Fibroblast of villous mesenchyme (primary cell): ENCODE measurements around the gene ZHX3. TPM values are rescaled to one million over a fixed set of nuclear protein-coding genes. Genes with fewer than 3 reads are reported as not detected.
A peak's percentile ranks its signal among the peaks of the same experiment; 100 is the strongest.

Experiments
- DNase-seq: peaks from one replicate; pipeline ENCODE4 v3.0.0-alpha.2; 2010; ENCODE audit warnings: low read depth
- H3K4me3 ChIP-seq: 2 replicates; pipeline ENCODE4 v1.5.1; 2011; ENCODE audit warnings: low read depth, mild to moderate bottlenecking, low read length
- CTCF ChIP-seq: IDR thresholded peaks from 2 replicates; pipeline ENCODE4 v1.5.1; 2012; ENCODE audit warnings: low read depth, mild to moderate bottlenecking, low read length; ENCODE audit not compliant: insufficient read depth
- total RNA-seq: library from RNA; depleted of rRNA; stranded (reverse); fragments of >200 nt; gene quantifications from 2 replicates; pipeline ENCODE4 v1.2.3, GENCODE V29; 2012

The ZHX3 gene
- total RNA-seq, 1 donor = 39.3 TPM

- no peak for DNase-seq
- no peak for TF ChIP-seq CTCF
- no peak overlapping the region for H3K4me3 ChIP-seq
Measured at GRCh38 chr20:41234546-41234945, 83.0 kb downstream of the ZHX3 start.

- DNase-seq = no peak
- no peak overlapping the region for H3K4me3 ChIP-seq
- no peak for TF ChIP-seq CTCF
Measured at GRCh38 chr20:41234041-41234440, 83.5 kb downstream of the ZHX3 start.

GRCh38 chr20:41232973-41233926, 84.3 kb downstream of the ZHX3 start:
- peak overlapping the region; percentile 27 for H3K4me3 ChIP-seq
- DNase-seq = peak; percentile 93
- no peak for TF ChIP-seq CTCF

- no peak for DNase-seq
- no peak for TF ChIP-seq CTCF
- no peak overlapping the region for H3K4me3 ChIP-seq
Measured at GRCh38 chr20:41231136-41231535, 86.4 kb downstream of the ZHX3 start.

- no peak overlapping the region for H3K4me3 ChIP-seq
- DNase-seq = no peak
- TF ChIP-seq CTCF = no peak
Measured at GRCh38 chr20:41230136-41230535, 87.4 kb downstream of the ZHX3 start.

- H3K4me3 ChIP-seq = no peak overlapping the region
- no peak for TF ChIP-seq CTCF
- DNase-seq = no peak
Measured at GRCh38 chr20:41229259-41229658, 88.3 kb downstream of the ZHX3 start.

- TF ChIP-seq CTCF = no peak
- DNase-seq = peak; percentile 46
- H3K4me3 ChIP-seq = no peak overlapping the region
Measured at GRCh38 chr20:41228858-41229257, 88.7 kb downstream of the ZHX3 start.
